HEK293 (cell line): ENCODE results near the gene TBX3.

Experiments
- CTCF ChIA-PET: fragments of 350-600 bp; formaldehyde crosslinking; extraction: SDS; loops from one replicate; lab custom pipeline; 2021; ENCODE audit warnings: antibody characterized with exemption; lab: Yijun Ruan, JAX
- POLR2A ChIA-PET: fragments of 300-600 bp; formaldehyde crosslinking; extraction: SDS; loops from one replicate; lab custom pipeline; 2020; ENCODE audit warnings: antibody characterized with exemption, inconsistent platforms; lab: Yijun Ruan, JAX
- H3K27ac ChIP-seq: fragments of 200-500 bp; sonication (Bioruptor generic); 2 replicates; pipeline ENCODE4 v1.5.1; 2014; ENCODE audit warnings: low read depth, low read length, control low read depth, inconsistent platforms; ENCODE audit errors: extremely low read depth
- H3K36me3 ChIP-seq, 2 experiments: fragments of 200-500 bp in 1 of 2; sonication (Bioruptor generic) in 1 of 2; 1 replicate in 1 of 2; 2 replicates in 1 of 2; pipeline ENCODE4 v1.5.1; 2014 to 2017; ENCODE audit warnings: inconsistent platforms in 2 of 2, low read length in 2 of 2; ENCODE audit not compliant: control insufficient read depth in 2 of 2, insufficient read depth in 1 of 2
- H3K4me1 ChIP-seq: fragments of 200-500 bp; sonication (Bioruptor generic); 2 replicates; pipeline ENCODE4 v1.5.1; 2014; ENCODE audit warnings: mild to moderate bottlenecking, low read length, inconsistent platforms; ENCODE audit not compliant: control insufficient read depth, insufficient read depth
- H3K4me3 ChIP-seq: 2 replicates; pipeline ENCODE4 v1.5.1; 2011; ENCODE audit warnings: low read depth, mild to moderate bottlenecking, control low read depth, low read length, moderate library complexity
- H3K9me3 ChIP-seq: fragments of 200-500 bp; sonication (Bioruptor generic); 2 replicates; pipeline ENCODE4 v1.5.1; 2014; ENCODE audit warnings: low read depth, low read length, inconsistent platforms; ENCODE audit not compliant: control insufficient read depth, insufficient read depth
- BCL11B ChIP-seq: fragments of 450-650 bp; formaldehyde crosslinking; IDR thresholded peaks from 2 replicates; pipeline ENCODE4 v1.5.1; 2016; ENCODE audit warnings: low read depth, missing biosample characterization, missing genetic modification characterization
- KLF10 ChIP-seq: fragments of 450-650 bp; IDR thresholded peaks from 2 replicates; pipeline ENCODE4 v1.5.1; 2018; ENCODE audit warnings: missing biosample characterization, mild to moderate bottlenecking, missing genetic modification characterization
- MZF1 ChIP-seq: fragments of 450-650 bp; formaldehyde crosslinking; IDR thresholded peaks from 2 replicates; pipeline ENCODE4 v1.5.1; 2017; ENCODE audit warnings: missing biosample characterization, missing genetic modification characterization, borderline replicate concordance
- REPIN1 ChIP-seq: fragments of 450-650 bp; formaldehyde crosslinking; IDR thresholded peaks from 2 replicates; pipeline ENCODE4 v1.5.1; 2017; ENCODE audit warnings: missing biosample characterization, missing genetic modification characterization, low read depth
- ZNF174 ChIP-seq: fragments of 450-650 bp; formaldehyde crosslinking; IDR thresholded peaks from 2 replicates; pipeline ENCODE4 v1.5.0; 2017; ENCODE audit warnings: missing biosample characterization, mild to moderate bottlenecking, missing genetic modification characterization
- ZNF175 ChIP-seq: fragments of 450-650 bp; formaldehyde crosslinking; IDR thresholded peaks from 2 replicates; pipeline ENCODE4 v1.5.1; 2016; ENCODE audit warnings: missing biosample characterization, missing genetic modification characterization
- ZNF211 ChIP-seq: fragments of 450-650 bp; formaldehyde crosslinking; IDR thresholded peaks from 2 replicates; pipeline ENCODE4 v1.5.1; 2016; ENCODE audit warnings: low read depth, missing biosample characterization, missing genetic modification characterization
- ZNF248 ChIP-seq: fragments of 450-650 bp; formaldehyde crosslinking; IDR thresholded peaks from 2 replicates; pipeline ENCODE4 v1.5.1; 2017; ENCODE audit warnings: missing biosample characterization, missing genetic modification characterization
- ZNF311 ChIP-seq: fragments of 450-650 bp; formaldehyde crosslinking; IDR thresholded peaks from 2 replicates; pipeline ENCODE4 v1.5.1; 2017; ENCODE audit warnings: missing biosample characterization, missing genetic modification characterization, borderline replicate concordance
- ZNF341 ChIP-seq: fragments of 450-650 bp; formaldehyde crosslinking; IDR thresholded peaks from 2 replicates; pipeline ENCODE4; 2016; ENCODE audit warnings: low read depth, missing biosample characterization, missing genetic modification characterization
- ZNF571 ChIP-seq: fragments of 450-650 bp; formaldehyde crosslinking; IDR thresholded peaks from 2 replicates; pipeline ENCODE4 v1.5.0; 2017; ENCODE audit warnings: missing biosample characterization, missing genetic modification characterization
- ZNF621 ChIP-seq: fragments of 450-650 bp; formaldehyde crosslinking; IDR thresholded peaks from 2 replicates; pipeline ENCODE4 v1.5.1; 2017; ENCODE audit warnings: missing biosample characterization, missing genetic modification characterization
- ZNF654 ChIP-seq: fragments of 450-650 bp; formaldehyde crosslinking; IDR thresholded peaks from 2 replicates; pipeline ENCODE4 v1.5.1; 2016; ENCODE audit warnings: low read depth, missing biosample characterization, missing genetic modification characterization
- ZNF701 ChIP-seq: fragments of 450-650 bp; formaldehyde crosslinking; IDR thresholded peaks from 2 replicates; pipeline ENCODE4 v1.5.1; 2016; ENCODE audit warnings: missing biosample characterization, missing genetic modification characterization
- ZNF707 ChIP-seq: fragments of 450-650 bp; formaldehyde crosslinking; IDR thresholded peaks from 2 replicates; pipeline ENCODE4 v1.5.1; 2016; ENCODE audit warnings: missing biosample characterization, missing genetic modification characterization
- ZNF76 ChIP-seq: fragments of 450-650 bp; formaldehyde crosslinking; IDR thresholded peaks from 2 replicates; pipeline ENCODE4; 2016; ENCODE audit warnings: low read depth, missing biosample characterization, missing genetic modification characterization, borderline replicate concordance
- ZNF791 ChIP-seq: fragments of 450-650 bp; formaldehyde crosslinking; IDR thresholded peaks from 2 replicates; pipeline ENCODE4 v1.5.1; 2016; ENCODE audit warnings: missing biosample characterization, missing genetic modification characterization
- ZNF837 ChIP-seq: fragments of 450-650 bp; formaldehyde crosslinking; IDR thresholded peaks from 2 replicates; pipeline ENCODE4 v1.5.1; 2016; ENCODE audit warnings: missing biosample characterization, missing genetic modification characterization
- TF ChIP-seq, protein P1 (sequence below): fragments of 450-650 bp; formaldehyde crosslinking; IDR thresholded peaks from 2 replicates; pipeline ENCODE4; 2016; ENCODE audit warnings: missing biosample characterization, missing genetic modification characterization
- TF ChIP-seq, protein P2 (sequence below): fragments of 450-650 bp; formaldehyde crosslinking; IDR thresholded peaks from 2 replicates; pipeline ENCODE4 v1.5.1; 2016; ENCODE audit warnings: missing biosample characterization, missing genetic modification characterization, borderline replicate concordance
- TF ChIP-seq, protein P3 (sequence below): fragments of 450-650 bp; formaldehyde crosslinking; IDR thresholded peaks from 2 replicates; pipeline ENCODE4 v1.5.1; 2016; ENCODE audit warnings: missing biosample characterization, missing genetic modification characterization

Gene TBX3

DNA sequence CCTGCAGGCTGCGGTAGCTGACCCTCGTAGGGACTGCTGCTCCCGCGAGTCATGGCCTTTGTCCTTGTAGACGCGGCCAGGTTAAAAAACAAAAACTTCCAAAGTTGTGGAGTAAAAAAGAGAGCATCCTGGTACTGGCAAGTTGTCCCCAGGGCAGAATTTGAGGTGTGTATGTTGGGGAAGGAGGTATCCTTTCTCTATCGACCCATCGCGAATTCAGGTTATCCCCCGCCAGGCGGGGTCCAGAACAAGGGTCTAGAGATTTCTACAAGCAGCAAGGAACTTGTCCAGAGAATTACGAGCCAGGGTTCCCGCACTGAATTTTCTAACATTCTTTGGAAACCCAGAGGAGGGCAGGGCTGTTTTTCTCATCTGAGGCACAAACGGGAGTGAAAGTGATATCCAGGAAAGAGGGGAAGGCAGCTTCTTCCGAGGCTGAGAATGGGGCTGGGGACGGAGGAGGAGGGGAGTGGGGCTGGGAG lies 16.3 kb downstream of the TBX3 start:
- no peak overlapping the region for H3K27ac ChIP-seq
- no peaks in the 10 kb centered on the region for H3K4me1 ChIP-seq

DNA sequence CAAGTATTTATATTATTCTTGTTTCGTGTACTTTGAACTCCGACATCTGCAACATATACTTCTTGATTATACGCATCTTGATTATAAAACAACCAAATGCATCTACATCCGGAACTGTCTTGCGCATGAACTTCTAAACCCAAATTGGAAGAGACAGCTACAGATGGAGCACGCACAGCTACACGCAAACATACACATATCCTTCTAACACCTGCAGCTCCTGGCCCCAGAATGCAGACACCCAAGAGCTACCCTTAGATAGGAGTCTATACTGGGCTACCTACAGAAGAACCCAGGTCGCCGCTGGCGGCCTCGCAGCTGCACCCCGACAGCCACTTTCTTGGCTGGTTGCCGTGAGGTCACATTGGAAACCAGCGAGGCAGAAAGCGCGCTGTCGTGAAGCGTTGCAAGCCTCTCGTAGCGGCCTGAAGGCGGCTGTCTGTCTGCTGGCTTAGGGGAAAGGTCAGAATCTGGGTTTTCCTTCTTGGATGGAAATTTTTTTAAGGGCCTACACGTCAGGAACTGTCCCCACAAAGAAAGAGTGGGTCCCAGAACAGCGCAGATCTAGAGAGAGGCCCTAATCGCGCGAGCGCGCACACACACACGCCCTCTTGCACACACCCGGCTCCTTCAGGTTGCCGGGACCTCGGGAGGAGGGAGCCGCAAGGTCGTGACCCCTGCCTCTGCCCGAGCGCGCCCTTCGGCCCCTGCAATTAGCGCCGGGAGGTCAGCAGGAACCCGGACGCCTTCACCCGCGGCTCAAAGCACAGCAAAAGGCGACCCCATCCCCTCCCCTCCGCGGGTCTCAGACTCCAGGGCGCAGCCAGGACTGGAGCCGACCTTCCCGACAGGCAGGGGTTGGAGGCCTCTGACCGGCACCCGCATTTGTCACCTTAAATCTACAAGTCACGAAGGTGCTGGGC lies 17.0 kb downstream of the TBX3 start:
- TF ChIP-seq ZNF571 (no peak), ZNF654 (tag by site-specific recombination) (no peak), BCL11B (tag by site-specific recombination) (0 out of 2 replicates have a peak, but pooled peaks have one; percentile 30)
- no peaks in the 10 kb centered on the region for H3K4me1 ChIP-seq
- H3K4me3 ChIP-seq, result no peak overlapping the region
- ChIA-PET POLR2A (interaction anchor here (0.7 kb wide), 1 partner anchor 17 kb away, joined by 3 read pairs; the partner anchor contains the start of gene TBX3), CTCF (interaction anchor here (0.6 to 1.6 kb wide), 9 partner anchors 17 to 1251 kb away, joined by 3 to 8 read pairs (median 4); partner anchors contain the start of gene TBX3)
- H3K9me3 ChIP-seq, result no peaks in the 10 kb centered on the region
- H3K36me3 ChIP-seq, result peaks cover 0 to 6% of the 10 kb centered on the region in 2 experiments; a peak in 1 of 3 replicates
- H3K27ac ChIP-seq, result no peak overlapping the region

More for the DNA sequence above, 16.3 kb downstream of the TBX3 start:
- Histone ChIP-seq H3K36me3 (peaks cover 0 to 12% of the 10 kb centered on the region in 2 experiments; a peak in 2 of 3 replicates), H3K9me3 (no peaks in the 10 kb centered on the region), H3K4me3 (no peak overlapping the region)
- ChIA-PET CTCF (interaction anchor here (0.6 to 1.6 kb wide), 7 partner anchors 17 to 1250 kb away, joined by 3 to 8 read pairs (median 3); no protein-coding TSS in a partner anchor), POLR2A (no interaction called here)
- TF ChIP-seq, protein P1, sequence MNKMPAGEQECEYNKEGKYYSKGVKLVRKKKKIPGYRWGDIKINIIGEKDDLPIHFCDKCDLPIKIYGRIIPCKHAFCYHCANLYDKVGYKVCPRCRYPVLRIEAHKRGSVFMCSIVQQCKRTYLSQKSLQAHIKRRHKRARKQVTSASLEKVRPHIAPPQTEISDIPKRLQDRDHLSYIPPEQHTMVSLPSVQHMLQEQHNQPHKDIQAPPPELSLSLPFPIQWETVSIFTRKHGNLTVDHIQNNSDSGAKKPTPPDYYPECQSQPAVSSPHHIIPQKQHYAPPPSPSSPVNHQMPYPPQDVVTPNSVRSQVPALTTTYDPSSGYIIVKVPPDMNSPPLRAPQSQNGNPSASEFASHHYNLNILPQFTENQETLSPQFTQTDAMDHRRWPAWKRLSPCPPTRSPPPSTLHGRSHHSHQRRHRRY (tag by site-specific recombination), result no peak
- TF ChIP-seq MZF1 (no peak), ZNF791 (tag by site-specific recombination) (no peak), REPIN1 (tag by site-specific recombination) (no peak), ZNF621 (tag by site-specific recombination) (no peak), ZNF701 (tag by site-specific recombination) (no peak), ZNF76 (tag by site-specific recombination) (no peak), ZNF174 (no peak), ZNF175 (tag by site-specific recombination) (no peak), ZNF837 (tag by site-specific recombination) (no peak), ZNF341 (tag by site-specific recombination) (no peak), ZNF211 (tag by site-specific recombination) (no peak), ZNF248 (tag by site-specific recombination) (no peak), ZNF311 (tag by site-specific recombination) (no peak), KLF10 (no peak), ZNF707 (no peak), ZNF571 (no peak)
- TF ChIP-seq, protein P2, sequence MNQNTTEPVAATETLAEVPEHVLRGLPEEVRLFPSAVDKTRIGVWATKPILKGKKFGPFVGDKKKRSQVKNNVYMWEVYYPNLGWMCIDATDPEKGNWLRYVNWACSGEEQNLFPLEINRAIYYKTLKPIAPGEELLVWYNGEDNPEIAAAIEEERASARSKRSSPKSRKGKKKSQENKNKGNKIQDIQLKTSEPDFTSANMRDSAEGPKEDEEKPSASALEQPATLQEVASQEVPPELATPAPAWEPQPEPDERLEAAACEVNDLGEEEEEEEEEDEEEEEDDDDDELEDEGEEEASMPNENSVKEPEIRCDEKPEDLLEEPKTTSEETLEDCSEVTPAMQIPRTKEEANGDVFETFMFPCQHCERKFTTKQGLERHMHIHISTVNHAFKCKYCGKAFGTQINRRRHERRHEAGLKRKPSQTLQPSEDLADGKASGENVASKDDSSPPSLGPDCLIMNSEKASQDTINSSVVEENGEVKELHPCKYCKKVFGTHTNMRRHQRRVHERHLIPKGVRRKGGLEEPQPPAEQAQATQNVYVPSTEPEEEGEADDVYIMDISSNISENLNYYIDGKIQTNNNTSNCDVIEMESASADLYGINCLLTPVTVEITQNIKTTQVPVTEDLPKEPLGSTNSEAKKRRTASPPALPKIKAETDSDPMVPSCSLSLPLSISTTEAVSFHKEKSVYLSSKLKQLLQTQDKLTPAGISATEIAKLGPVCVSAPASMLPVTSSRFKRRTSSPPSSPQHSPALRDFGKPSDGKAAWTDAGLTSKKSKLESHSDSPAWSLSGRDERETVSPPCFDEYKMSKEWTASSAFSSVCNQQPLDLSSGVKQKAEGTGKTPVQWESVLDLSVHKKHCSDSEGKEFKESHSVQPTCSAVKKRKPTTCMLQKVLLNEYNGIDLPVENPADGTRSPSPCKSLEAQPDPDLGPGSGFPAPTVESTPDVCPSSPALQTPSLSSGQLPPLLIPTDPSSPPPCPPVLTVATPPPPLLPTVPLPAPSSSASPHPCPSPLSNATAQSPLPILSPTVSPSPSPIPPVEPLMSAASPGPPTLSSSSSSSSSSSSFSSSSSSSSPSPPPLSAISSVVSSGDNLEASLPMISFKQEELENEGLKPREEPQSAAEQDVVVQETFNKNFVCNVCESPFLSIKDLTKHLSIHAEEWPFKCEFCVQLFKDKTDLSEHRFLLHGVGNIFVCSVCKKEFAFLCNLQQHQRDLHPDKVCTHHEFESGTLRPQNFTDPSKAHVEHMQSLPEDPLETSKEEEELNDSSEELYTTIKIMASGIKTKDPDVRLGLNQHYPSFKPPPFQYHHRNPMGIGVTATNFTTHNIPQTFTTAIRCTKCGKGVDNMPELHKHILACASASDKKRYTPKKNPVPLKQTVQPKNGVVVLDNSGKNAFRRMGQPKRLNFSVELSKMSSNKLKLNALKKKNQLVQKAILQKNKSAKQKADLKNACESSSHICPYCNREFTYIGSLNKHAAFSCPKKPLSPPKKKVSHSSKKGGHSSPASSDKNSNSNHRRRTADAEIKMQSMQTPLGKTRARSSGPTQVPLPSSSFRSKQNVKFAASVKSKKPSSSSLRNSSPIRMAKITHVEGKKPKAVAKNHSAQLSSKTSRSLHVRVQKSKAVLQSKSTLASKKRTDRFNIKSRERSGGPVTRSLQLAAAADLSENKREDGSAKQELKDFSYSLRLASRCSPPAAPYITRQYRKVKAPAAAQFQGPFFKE (tag by site-specific recombination), result no peak
- TF ChIP-seq, protein P3, sequence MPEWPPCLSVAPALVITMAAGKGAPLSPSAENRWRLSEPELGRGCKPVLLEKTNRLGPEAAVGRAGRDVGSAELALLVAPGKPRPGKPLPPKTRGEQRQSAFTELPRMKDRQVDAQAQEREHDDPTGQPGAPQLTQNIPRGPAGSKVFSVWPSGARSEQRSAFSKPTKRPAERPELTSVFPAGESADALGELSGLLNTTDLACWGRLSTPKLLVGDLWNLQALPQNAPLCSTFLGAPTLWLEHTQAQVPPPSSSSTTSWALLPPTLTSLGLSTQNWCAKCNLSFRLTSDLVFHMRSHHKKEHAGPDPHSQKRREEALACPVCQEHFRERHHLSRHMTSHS, result no peak
